ENCODE data around the gene CLIP2.
A peak's percentile ranks its signal among the peaks of the same experiment; 100 is the strongest.
"Not testable (repeated sequence)": the region's sequence is repeated elsewhere in the genome, so short reads cannot be mapped to it uniquely, and the experiment has no call there.

CLIP2 gene

GRCh38 chr7:74300926-74301325 lies 11.7 kb downstream of the CLIP2 start:
- no peak for DNase-seq

DNA sequence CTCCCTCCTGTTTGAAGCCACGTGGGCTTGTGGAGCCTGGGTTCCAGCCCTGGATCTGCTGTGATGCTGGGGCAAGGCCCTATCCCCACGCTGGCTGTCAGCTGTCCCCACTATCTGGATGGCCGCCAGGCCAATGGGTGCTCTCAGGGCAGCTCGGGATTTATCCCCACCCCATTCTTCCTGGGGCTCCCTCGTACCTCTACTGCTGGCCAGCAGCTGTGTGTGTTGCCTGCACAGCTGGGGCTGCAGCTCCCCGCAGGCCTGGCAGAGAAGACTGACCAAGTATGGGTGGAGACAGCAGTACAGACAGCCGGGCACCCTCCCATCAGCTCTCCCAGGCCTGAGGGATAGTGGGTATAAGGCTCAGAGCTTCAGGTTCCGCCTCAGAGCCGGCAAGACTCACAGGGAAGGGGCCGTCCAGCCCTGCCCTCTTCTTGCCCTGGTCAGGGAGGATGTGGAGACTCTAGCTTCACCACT lies 13.6 kb downstream of the CLIP2 start:
- DNase-seq: peak; percentile 48

DNA sequence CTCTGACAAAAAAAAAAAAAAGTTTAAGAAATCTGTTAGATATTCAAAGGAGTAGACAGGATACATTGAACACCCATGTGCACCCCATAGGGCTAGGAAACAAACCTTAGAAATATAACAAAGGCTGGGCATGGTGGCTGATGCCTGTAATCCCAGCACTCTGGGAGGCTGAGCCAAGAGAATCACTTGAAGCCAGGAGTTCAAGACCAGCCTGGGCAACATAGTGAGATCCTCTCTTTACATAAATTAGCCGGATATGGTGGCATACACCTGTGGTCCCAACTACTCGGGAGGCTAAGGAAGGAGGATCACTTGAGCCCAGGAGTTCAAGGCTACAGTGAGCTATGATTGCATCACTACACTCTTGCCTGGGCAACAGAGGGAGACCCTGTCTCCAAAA lies 15.3 kb downstream of the CLIP2 start:
- DNase-seq: no peak

DNA sequence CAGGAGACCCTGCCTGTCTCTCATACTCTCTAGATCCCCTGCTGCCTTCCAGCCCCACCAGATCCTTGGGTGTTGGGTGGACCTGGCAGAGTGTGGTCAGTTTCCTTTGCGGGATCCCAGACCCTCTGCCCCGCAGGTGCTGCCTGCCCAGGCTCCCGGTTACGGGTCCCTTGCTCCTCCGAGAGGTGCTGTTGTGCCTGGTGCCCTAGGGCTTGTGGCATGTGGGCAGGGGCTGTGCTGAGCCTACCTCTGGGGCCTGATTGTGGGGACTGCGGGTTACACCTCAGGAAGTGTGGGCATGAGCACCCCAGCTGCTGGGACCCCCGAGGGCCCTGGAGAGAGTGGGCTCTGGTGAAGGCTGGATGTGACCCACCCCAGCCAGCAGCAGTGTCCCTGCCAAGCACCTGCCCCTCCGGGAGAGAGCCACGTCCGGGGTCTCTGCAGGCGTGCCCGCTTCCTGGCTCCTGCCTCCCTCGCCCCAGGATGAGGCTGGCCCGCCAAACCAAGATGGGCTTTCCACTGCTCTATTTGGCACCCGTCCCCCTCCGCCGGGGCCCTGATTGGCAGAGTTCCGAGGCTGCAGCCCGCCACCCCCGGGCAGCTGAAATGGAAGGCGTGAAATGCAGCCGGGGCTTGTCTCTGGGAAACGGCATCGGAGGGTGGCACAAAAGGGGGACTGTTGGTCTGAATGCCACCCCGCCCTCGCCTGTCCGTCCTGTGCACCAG lies 17.0 kb downstream of the CLIP2 start:
- DNase-seq: no peak

- peak; percentile 81 for DNase-seq
Observed at GRCh38 chr7:74306730-74307469, 17.7 kb downstream of the CLIP2 start.

- no peak for DNase-seq
Observed at GRCh38 chr7:74307738-74308505, 18.7 kb downstream of the CLIP2 start.

GRCh38 chr7:74309181-74309580 lies 20.0 kb downstream of the CLIP2 start:
- no peak for DNase-seq

DNA sequence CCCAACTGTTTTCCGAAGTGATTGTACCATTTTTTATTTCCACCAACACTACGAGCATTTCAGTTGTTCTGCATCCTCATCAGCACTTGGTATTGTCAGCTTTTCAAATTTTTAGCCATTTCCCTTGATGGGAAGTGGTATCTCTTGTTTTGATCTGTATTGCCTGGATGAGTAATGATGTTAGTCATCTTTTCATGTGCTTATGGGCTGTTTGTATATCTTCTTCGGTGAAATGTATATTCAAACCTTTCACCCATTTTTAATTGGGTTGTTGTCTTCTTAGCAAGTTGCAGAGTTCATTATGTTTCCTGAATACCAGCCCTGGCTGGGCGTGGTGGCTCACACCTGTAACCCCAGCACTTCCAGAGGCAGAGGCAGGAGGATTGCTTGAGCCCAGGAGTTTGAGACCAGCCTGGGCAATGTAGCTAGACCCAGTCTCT lies 22.1 kb downstream of the CLIP2 start:
- DNase-seq: no peak

GRCh38 chr7:74312418-74313028 lies 23.3 kb downstream of the CLIP2 start:
- DNase-seq: no peak

DNA sequence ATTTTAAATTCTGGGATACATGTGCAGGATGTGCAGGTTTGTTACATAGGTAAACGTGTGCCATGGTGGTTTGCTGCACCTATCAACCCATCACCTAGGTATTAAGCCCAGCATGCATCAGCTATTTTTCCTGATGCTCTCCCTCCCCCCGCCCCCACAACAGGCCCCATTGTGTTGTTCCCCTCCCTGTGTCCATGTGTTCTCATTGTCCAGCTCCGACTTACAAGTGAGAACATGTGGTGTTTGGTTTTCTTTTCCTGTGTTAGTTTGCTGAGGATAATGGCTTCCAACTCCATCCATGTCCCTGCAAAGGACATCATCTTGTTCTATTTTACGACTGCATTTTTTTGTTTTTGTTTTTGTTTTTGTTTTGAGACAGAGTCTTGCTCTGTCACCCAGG lies 26.7 kb downstream of the CLIP2 start:
- not testable (repeated sequence) for DNase-seq

DNA sequence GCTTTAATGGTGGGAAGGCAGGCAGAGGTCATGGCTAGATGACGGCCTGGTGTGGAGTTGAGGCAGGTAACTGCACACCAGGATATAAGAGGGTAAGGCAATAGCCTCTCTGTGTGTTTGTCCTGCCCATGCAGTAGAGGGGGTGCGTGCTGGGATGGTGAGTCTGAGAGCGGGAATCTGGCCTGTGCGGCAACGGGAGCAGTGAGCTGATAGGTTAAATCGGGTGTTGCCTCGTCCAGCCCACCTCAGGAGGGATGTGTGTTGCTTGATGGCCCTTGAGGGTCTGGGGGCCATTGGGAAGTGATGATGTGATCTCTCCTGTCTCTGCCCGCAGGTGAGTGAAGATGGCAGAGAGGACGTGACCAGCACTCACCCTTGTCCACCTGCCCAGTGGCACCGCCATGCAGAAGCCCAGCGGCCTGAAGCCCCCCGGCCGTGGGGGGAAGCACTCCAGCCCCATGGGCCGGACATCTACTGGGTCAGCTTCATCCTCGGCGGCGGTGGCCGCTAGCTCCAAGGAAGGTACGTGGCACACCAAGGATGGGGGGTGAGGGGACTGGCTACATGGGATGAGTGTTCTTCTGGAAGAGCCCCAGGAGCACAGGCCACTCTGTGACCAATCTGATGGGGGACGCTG lies 28.1 kb downstream of the CLIP2 start:
- DNase-seq: no peak

- DNase-seq: no peak
Observed at GRCh38 chr7:74318043-74318442, 28.8 kb downstream of the CLIP2 start.

- DNase-seq: no peak
Observed at GRCh38 chr7:74320645-74321221, 31.5 kb downstream of the CLIP2 start.

DNA sequence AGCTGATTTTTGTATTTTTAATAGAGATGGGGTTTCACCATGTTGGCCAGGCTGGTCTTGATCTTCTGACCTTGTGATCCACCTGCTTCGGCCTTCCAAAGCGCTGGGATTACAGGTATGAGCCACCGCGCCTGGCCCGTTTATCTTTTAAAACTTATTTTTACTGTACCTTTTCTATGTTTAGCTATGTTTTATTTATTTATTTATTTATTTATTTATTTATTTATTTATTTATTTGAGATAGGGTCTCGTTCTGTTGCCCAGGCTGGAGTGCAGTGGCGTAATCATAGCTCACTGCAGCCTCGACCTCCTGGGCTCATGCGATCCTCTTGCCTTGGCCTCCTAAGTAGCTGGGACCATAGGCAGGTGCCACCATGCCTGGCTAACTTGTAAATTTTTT lies 33.7 kb downstream of the CLIP2 start:
- not testable (repeated sequence) for DNase-seq

DNA sequence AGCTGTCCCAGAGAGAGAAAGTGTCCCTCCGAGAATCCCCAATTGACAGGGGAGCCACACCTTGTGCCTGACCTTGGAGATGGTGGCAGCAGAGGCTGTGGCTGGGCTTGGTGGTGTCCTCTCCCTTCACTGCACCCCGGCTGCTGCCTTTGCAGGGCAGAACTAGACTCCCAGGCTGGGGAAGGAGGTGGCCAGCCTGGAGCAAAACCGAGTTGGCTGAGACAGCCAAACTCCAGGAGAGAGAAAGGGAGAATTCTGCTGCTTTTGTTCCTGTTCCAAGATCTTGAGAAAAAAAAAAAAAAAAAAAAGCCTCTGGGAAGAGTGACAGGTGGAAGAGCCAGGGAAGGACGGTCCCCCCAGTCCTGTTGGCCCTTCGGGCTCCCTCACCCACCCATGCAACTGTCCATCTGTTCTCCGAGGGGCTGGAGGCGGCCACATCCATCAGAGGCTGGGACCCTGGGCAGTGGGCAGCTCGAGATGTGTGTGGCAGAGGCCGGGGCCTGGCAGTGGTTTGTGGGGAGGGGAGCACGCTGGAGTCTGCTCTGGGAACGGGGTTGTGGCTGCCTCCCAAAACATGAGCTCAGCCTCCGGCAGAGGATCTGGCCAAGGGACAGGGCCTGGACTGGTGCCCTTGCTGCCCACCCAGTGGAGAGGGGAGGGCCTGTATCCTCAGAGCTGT lies 35.5 kb downstream of the CLIP2 start:
- peak; percentile 82 for DNase-seq

- DNase-seq: no peak
Observed at GRCh38 chr7:74325210-74325565, 36.0 kb downstream of the CLIP2 start.

GRCh38 chr7:74329225-74329624 lies 40.0 kb downstream of the CLIP2 start:
- no peak for DNase-seq

- DNase-seq: no peak
Observed at GRCh38 chr7:74332373-74333176, 43.4 kb downstream of the CLIP2 start.

DNA sequence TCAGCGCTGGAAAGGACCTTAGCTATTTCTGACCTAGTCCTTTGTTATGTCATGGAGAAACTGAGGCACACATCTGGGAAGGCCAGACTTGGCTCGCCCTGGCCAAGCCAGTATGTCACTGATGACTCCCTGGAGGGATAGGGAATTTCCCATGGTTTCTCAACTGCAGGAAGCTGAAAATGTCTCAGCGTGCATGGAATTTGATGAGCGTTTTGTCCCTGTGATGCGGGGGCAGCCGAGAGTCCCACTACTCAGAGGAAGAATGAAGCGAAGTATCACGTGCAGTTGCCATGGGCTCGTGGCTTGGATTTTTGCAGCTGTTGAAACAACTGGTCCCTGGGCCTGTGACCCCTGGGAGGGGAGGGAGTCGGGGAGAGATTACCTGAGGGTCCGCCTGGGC lies 44.8 kb downstream of the CLIP2 start:
- DNase-seq: no peak

DNA sequence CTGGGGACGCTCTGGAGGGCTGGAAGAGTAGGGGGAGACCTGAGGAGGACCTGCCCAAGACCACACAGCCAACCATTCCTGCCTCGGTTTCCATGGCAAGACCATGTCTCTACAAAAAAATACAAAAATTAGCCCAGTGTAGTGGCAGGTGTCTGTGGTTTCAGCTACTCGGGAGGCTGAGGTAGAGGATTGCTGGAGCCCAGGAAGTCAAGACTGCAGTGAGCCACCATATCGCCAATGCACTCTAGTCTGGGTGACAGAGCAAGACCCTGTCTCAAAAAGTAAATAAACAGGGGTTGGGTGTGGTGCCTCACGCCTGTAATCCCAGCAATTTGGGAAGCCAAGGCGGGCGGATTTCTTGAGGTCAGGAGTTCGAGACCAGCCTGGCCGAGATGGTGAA lies 48.7 kb downstream of the CLIP2 start:
- no peak for DNase-seq
